ENCODE results near the gene BTAF1.

DNA sequence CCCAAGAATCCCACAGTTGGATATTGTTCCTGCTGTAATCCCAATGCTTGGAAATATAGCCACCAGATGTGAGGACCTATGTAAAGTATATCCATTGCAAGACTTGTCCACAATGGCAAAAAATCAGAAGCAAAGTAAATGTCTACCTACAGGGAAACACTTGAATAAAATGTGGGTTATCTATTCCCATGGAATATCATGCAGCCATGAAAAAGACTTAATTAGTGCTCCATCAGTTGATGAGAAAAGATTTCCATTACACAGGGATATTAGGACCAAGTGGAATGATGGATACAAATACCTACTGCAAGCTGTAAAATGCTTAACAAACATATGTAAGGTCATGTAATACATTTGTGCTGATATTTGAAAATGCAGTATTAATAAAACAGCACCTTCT lies 131.2 kb downstream of the BTAF1 start:
- TF ChIP-seq CTCF (IDR thresholded peaks at IDR 0.05) (no peak), POLR2A (IDR thresholded peaks at IDR 0.05) (no peak)
